Neural cell (in vitro differentiated cells): ENCODE data around the gene SPOCK3. TPM values are rescaled to one million over a fixed set of nuclear protein-coding genes. Genes with fewer than 3 reads are reported as not detected.

Experiments used
- H2AFZ ChIP-seq: fragments of 200-600, 300-800 bp; sonication (generic), shearing (Covaris generic); 2 replicates; pipeline ENCODE4 v1.6.0; 2014; ENCODE audit warnings: low read depth, mild to moderate bottlenecking, antibody characterized with exemption, low read length, moderate library complexity
- H3F3A ChIP-seq: fragments of 200-600 bp; shearing (Covaris generic); 2 replicates; pipeline ENCODE4 v1.6.1; 2016; ENCODE audit warnings: mild to moderate bottlenecking, moderate library complexity, mixed read lengths, antibody characterized with exemption, low read length; ENCODE audit not compliant: insufficient read depth, poor library complexity, severe bottlenecking
- H3K27ac ChIP-seq: fragments of 200-600, 300-800 bp; sonication (generic), shearing (Covaris generic); 2 replicates; pipeline ENCODE4 v1.5.1; 2014; ENCODE audit warnings: mild to moderate bottlenecking, low read length, moderate library complexity
- H3K27me3 ChIP-seq: fragments of 300-800, 200-600 bp; sonication (generic), shearing (Covaris generic); 2 replicates; pipeline ENCODE4 v1.6.0; 2014; ENCODE audit warnings: mild to moderate bottlenecking, low read depth, low read length, moderate library complexity; ENCODE audit not compliant: insufficient read depth
- H3K36me3 ChIP-seq: fragments of 300-800, 200-600 bp; sonication (generic), shearing (Covaris generic); 2 replicates; pipeline ENCODE4 v1.5.1; 2014; ENCODE audit warnings: mild to moderate bottlenecking, antibody characterized with exemption, low read length, moderate library complexity; ENCODE audit not compliant: insufficient read depth
- H3K4me2 ChIP-seq: fragments of 300-800, 200-600 bp; sonication (generic), shearing (Covaris generic); 2 replicates; pipeline ENCODE4 v1.6.0; 2014; ENCODE audit warnings: mild to moderate bottlenecking, low read length
- H3K4me3 ChIP-seq: fragments of 300-800, 200-600 bp; sonication (generic), shearing (Covaris generic); 2 replicates; pipeline ENCODE4 v1.5.1; 2014; ENCODE audit warnings: mild to moderate bottlenecking, low read length, moderate library complexity
- H3K79me2 ChIP-seq: fragments of 200-600 bp; shearing (Covaris generic); replicated peaks from 2 replicates; pipeline ENCODE4 v1.6.0; 2014; ENCODE audit warnings: mild to moderate bottlenecking, low read length, moderate library complexity; ENCODE audit not compliant: insufficient read depth
- H3K9ac ChIP-seq: fragments of 300-800, 200-600 bp; sonication (generic), shearing (Covaris generic); 2 replicates; pipeline ENCODE4 v1.6.1; 2016; ENCODE audit warnings: mild to moderate bottlenecking, low read length, mixed read lengths
- H3K9me2 ChIP-seq: fragments of 200-600 bp; shearing (Covaris generic); 2 replicates; pipeline ENCODE4 v1.6.1; 2016; ENCODE audit warnings: mild to moderate bottlenecking, low read length, mixed read lengths; ENCODE audit not compliant: insufficient read depth
- H3K9me3 ChIP-seq: fragments of 200-600, 300-800 bp; sonication (generic), shearing (Covaris generic); 2 replicates; pipeline ENCODE4 v1.6.1; 2016; ENCODE audit warnings: mild to moderate bottlenecking, mixed run types, low read length, moderate library complexity, mixed read lengths
- H4K20me1 ChIP-seq: fragments of 200-600 bp; shearing (Covaris generic); 2 replicates; pipeline ENCODE4 v1.6.1; 2016; ENCODE audit warnings: mild to moderate bottlenecking, mixed run types; ENCODE audit not compliant: insufficient read depth
- CTCF ChIP-seq: fragments of 450-650 bp; IDR thresholded peaks from 2 replicates; pipeline ENCODE4 v1.5.1; 2014; ENCODE audit warnings: antibody characterized with exemption, mild to moderate bottlenecking, moderate library complexity; ENCODE audit not compliant: poor library complexity, severe bottlenecking
- EP300 ChIP-seq: fragments of 450-650 bp; conservative IDR thresholded peaks from 2 replicates; pipeline ENCODE4 v1.6.1; 2014; ENCODE audit warnings: antibody characterized with exemption, mild to moderate bottlenecking, moderate library complexity; ENCODE audit not compliant: poor library complexity, severe bottlenecking
- EZH2 ChIP-seq: fragments of 200-600, 300-800 bp; shearing (Covaris generic), sonication (generic); IDR thresholded peaks from 2 replicates; pipeline ENCODE4 v1.6.1; 2014; ENCODE audit warnings: antibody characterized with exemption, low read length, borderline replicate concordance, mild to moderate bottlenecking; ENCODE audit not compliant: insufficient read depth, poor library complexity, severe bottlenecking
- MXI1 ChIP-seq: fragments of 450-650 bp; conservative IDR thresholded peaks from 2 replicates; pipeline ENCODE4 v1.6.1; 2014; ENCODE audit warnings: antibody characterized with exemption, mild to moderate bottlenecking; ENCODE audit not compliant: poor library complexity, severe bottlenecking
- POLR2AphosphoS5 ChIP-seq: IDR thresholded peaks from 2 replicates; pipeline ENCODE4 v1.6.1; 2012
- RAD21 ChIP-seq: fragments of 450-650 bp; conservative IDR thresholded peaks from 2 replicates; pipeline ENCODE4 v1.6.1; 2014; ENCODE audit warnings: antibody characterized with exemption, mild to moderate bottlenecking, moderate library complexity
- REST ChIP-seq: IDR thresholded peaks from 2 replicates; pipeline ENCODE4 v1.6.1; 2012; ENCODE audit warnings: borderline replicate concordance
- SMC3 ChIP-seq: fragments of 450-650 bp; conservative IDR thresholded peaks from 2 replicates; pipeline ENCODE4 v1.6.1; 2014; ENCODE audit warnings: antibody characterized with exemption, mild to moderate bottlenecking, moderate library complexity; ENCODE audit not compliant: poor library complexity
- TAF1 ChIP-seq: IDR thresholded peaks from 2 replicates; pipeline ENCODE4 v1.6.1; 2012; ENCODE audit warnings: low read depth
- polyA plus RNA-seq: library from polyadenylated mRNA; depleted of rRNA; stranded (reverse); fragments of >200 nt; gene quantifications from 2 replicates; pipeline ENCODE4 v1.2.3, GENCODE V29; 2014

Gene SPOCK3
- polyA plus RNA-seq, 1 donor from 2014 or later = 7.9 TPM

- no peak overlapping the region for H3K4me2 ChIP-seq
- H3F3A ChIP-seq = no peaks in the 10 kb centered on the region
- H3K36me3 ChIP-seq = no peaks in the 10 kb centered on the region
- H3K27ac ChIP-seq = no peak overlapping the region
- no peaks in the 10 kb centered on the region for H3K9me2 ChIP-seq
- no peak overlapping the region for H3K9ac ChIP-seq
- no peak overlapping the region for H3K4me3 ChIP-seq
- no peaks in the 10 kb centered on the region for H3K79me2 ChIP-seq
- H3K9me3 ChIP-seq = no peaks in the 10 kb centered on the region
- H3K27me3 ChIP-seq = no peaks in the 10 kb centered on the region
- no peak overlapping the region for H2AFZ ChIP-seq
- H4K20me1 ChIP-seq = no peaks in the 10 kb centered on the region
- TF ChIP-seq SMC3 = no peak
Observed at GRCh38 chr4:167248271-167248670, 14.0 kb upstream of the SPOCK3 start.

GRCh38 chr4:167239627-167240026, 5.3 kb upstream of the SPOCK3 start:
- no peaks in the 10 kb centered on the region for H3F3A ChIP-seq
- H2AFZ ChIP-seq = no peak overlapping the region
- H3K9me3 ChIP-seq = no peaks in the 10 kb centered on the region
- H3K4me3 ChIP-seq = no peak overlapping the region
- TF ChIP-seq RAD21 (no peak), CTCF (no peak), EP300 (no peak), TAF1 (no peak), POLR2AphosphoS5 (no peak), MXI1 (no peak), SMC3 (no peak), REST (no peak), EZH2 (no peak)
- no peak overlapping the region for H3K9ac ChIP-seq
- H3K36me3 ChIP-seq = no peaks in the 10 kb centered on the region
- no peaks in the 10 kb centered on the region for H3K79me2 ChIP-seq
- no peak overlapping the region for H3K4me2 ChIP-seq
- H3K27me3 ChIP-seq = peaks cover 10% of the 10 kb centered on the region
- H3K27ac ChIP-seq = no peak overlapping the region
- no peaks in the 10 kb centered on the region for H4K20me1 ChIP-seq
- no peaks in the 10 kb centered on the region for H3K9me2 ChIP-seq

- no peak overlapping the region for H3K4me2 ChIP-seq
- no peak overlapping the region for H3K9ac ChIP-seq
- H3K9me3 ChIP-seq = no peaks in the 10 kb centered on the region
- no peak for TF ChIP-seq EP300
- no peak overlapping the region for H3K27ac ChIP-seq
- H4K20me1 ChIP-seq = no peaks in the 10 kb centered on the region
- H2AFZ ChIP-seq = no peak overlapping the region
- no peaks in the 10 kb centered on the region for H3K79me2 ChIP-seq
- no peaks in the 10 kb centered on the region for H3K36me3 ChIP-seq
- H3K4me3 ChIP-seq = no peak overlapping the region
- H3K27me3 ChIP-seq = peaks cover 16% of the 10 kb centered on the region
- H3K9me2 ChIP-seq = no peaks in the 10 kb centered on the region
- no peaks in the 10 kb centered on the region for H3F3A ChIP-seq
Observed at GRCh38 chr4:167238226-167238625, 3.9 kb upstream of the SPOCK3 start.
